Measurements from ENCODE around the gene LRRC73. TPM values are rescaled to one million over a fixed set of nuclear protein-coding genes. Genes with fewer than 3 reads are reported as not detected.

The LRRC73 gene
- total and polyA plus RNA-seq, 2 donors, result 0.24 TPM; not detected in 1

GRCh38 chr6:43493833-43494232, 16.3 kb downstream of the LRRC73 start:
- WGBS, result 89% methylated on average over 7 of the region's 7 CpGs
- H3K4me1 ChIP-seq (ENCODE audit: insufficient read depth), result peaks cover 4% of the 10 kb centered on the region
- no peak for DNase-seq (ENCODE audit: extremely low spot score)
- H3K27ac ChIP-seq (ENCODE audit: low read depth), result no peak overlapping the region
- H3K36me3 ChIP-seq (ENCODE audit: insufficient read depth), result no peaks in the 10 kb centered on the region
- H3K4me3 ChIP-seq (ENCODE audit: low read depth, low read length), result no peak overlapping the region

- Histone ChIP-seq H3K4me1 (ENCODE audit: insufficient read depth) (peaks cover 4% of the 10 kb centered on the region), H3K4me3 (ENCODE audit: low read depth, low read length) (no peak overlapping the region), H3K27ac (ENCODE audit: low read depth) (no peak overlapping the region), H3K36me3 (ENCODE audit: insufficient read depth) (no peaks in the 10 kb centered on the region)
- WGBS, result 89% methylated on average over 2 of the region's 2 CpGs
- no peak for DNase-seq (ENCODE audit: extremely low spot score)
Measured at GRCh38 chr6:43493230-43493629, 16.9 kb downstream of the LRRC73 start.

DNA sequence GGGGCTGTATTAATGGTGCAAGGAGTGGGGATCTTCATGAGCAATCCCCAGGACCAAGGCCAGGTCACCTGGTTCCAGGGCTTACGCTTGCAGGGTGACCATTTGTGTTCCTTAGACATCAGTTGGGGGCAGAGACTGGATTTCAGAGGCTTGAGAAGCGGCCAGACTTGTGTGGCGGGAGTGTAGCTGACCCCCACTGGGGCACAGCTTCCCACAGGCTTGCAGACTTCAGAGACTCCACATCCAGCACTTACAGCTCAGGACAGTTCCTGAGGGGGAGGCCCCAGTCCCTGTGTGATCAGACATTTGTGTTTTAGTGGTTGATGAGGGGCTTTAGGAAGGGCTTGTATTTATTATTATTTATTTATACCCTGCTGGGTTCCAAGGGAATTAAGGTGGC, 17.5 kb downstream of the LRRC73 start:
- H3K27ac ChIP-seq (ENCODE audit: low read depth), result no peak overlapping the region
- no peak for DNase-seq (ENCODE audit: extremely low spot score)

GRCh38 chr6:43491750-43492661, 18.1 kb downstream of the LRRC73 start:
- no peak overlapping the region for H3K4me3 ChIP-seq (ENCODE audit: low read depth, low read length)
- H3K36me3 ChIP-seq (ENCODE audit: insufficient read depth), result no peaks in the 10 kb centered on the region
- 23% methylated on average over 10 of the region's 10 CpGs for WGBS
- no peak overlapping the region for H3K27ac ChIP-seq (ENCODE audit: low read depth)
- H3K4me1 ChIP-seq (ENCODE audit: insufficient read depth), result peaks cover 4% of the 10 kb centered on the region
- DNase-seq (ENCODE audit: extremely low spot score), result no peak

More for the DNA sequence above, 17.5 kb downstream of the LRRC73 start:
- WGBS, result 39% methylated on average over 3 of the region's 3 CpGs
- Histone ChIP-seq H3K36me3 (ENCODE audit: insufficient read depth) (no peaks in the 10 kb centered on the region), H3K4me1 (ENCODE audit: insufficient read depth) (peaks cover 4% of the 10 kb centered on the region), H3K4me3 (ENCODE audit: low read depth, low read length) (no peak overlapping the region)

- H3K4me3 ChIP-seq (ENCODE audit: low read depth, low read length), result no peak overlapping the region
- no peak for DNase-seq (ENCODE audit: extremely low spot score)
- WGBS, result 72% methylated on average over 6 of the region's 6 CpGs
- no peak overlapping the region for H3K27ac ChIP-seq (ENCODE audit: low read depth)
- peaks cover 4% of the 10 kb centered on the region for H3K4me1 ChIP-seq (ENCODE audit: insufficient read depth)
- no peaks in the 10 kb centered on the region for H3K36me3 ChIP-seq (ENCODE audit: insufficient read depth)
Measured at GRCh38 chr6:43490523-43490939, 19.6 kb downstream of the LRRC73 start.

GRCh38 chr6:43489277-43490072, 20.7 kb downstream of the LRRC73 start:
- Histone ChIP-seq H3K36me3 (ENCODE audit: insufficient read depth) (no peaks in the 10 kb centered on the region), H3K4me3 (ENCODE audit: low read depth, low read length) (no peak overlapping the region), H3K4me1 (ENCODE audit: insufficient read depth) (peaks cover 4% of the 10 kb centered on the region), H3K27ac (ENCODE audit: low read depth) (no peak overlapping the region)
- 74% methylated on average over 12 of the region's 12 CpGs for WGBS
- no peak for DNase-seq (ENCODE audit: extremely low spot score)

DNA sequence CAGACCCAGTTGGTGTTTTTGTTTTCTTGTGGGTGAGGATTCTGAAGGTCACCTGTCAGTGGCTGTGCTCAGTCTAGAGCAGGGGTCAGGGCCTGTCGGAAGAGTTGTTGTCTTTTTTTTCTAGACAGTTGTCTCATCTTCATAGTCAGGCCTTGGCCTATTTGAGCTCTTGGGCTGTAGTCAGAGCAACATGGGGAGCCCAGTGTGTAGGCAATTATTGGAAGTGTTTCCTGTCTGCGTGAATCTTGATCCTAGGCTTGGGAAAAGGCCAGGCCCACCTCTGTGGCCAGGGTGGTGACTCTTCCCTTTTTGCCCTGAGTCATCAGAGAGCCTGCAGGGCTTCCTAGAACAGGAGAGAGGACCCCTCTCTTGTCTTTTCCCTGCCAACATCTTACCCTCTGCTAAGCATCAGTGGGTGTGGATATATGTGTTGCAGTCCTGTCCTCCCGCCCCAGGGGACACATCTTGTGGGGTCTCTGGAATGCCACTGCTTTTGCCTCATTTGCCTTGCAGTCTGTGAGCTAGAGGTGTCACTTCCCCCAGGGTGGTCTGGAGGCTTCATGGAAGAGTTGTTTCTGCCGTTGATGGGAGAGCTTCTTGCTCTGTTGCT, 21.4 kb downstream of the LRRC73 start:
- Histone ChIP-seq H3K4me3 (ENCODE audit: low read depth, low read length) (no peak overlapping the region), H3K4me1 (ENCODE audit: insufficient read depth) (peaks cover 4% of the 10 kb centered on the region), H3K36me3 (ENCODE audit: insufficient read depth) (no peaks in the 10 kb centered on the region), H3K27ac (ENCODE audit: low read depth) (no peak overlapping the region)
- WGBS, result 62% methylated on average over 4 of the region's 4 CpGs
- no peak for DNase-seq (ENCODE audit: extremely low spot score)

DNA sequence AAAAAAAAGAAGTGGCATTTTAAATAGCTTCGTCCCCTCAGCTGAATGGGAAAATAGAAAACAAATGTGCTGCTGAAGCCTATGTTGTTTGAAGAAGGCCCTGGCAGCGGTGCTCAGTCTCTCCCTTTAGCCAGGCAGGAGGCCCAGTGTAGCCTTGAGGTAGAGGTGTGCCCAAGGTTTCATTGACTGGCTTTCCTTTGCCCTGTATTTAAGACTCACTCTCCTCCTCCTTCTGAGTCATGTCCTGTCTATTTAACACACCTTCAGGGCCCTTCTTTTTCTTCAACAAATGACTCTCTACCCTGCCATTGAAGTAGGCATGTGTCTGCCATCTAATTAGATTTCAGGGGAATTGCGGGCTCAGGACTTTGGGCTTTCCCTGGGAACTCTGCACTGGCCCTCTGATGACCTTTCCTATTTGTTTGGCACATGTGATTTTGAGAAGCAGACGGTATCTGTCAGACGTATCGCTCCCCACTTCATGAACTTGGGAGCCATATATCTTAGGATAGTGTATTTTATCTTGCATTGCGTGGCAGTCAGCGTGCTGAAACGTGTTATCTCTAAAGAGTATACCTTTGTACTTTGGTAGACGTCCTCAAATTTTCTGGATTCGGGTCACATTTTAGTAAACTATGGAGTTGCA, 28.4 kb downstream of the LRRC73 start:
- 68% methylated on average over 11 of the region's 11 CpGs for WGBS
- no peak overlapping the region for H3K4me3 ChIP-seq (ENCODE audit: low read depth, low read length)
- no peaks in the 10 kb centered on the region for H3K4me1 ChIP-seq (ENCODE audit: insufficient read depth)
- H3K36me3 ChIP-seq (ENCODE audit: insufficient read depth), result no peaks in the 10 kb centered on the region
- H3K27ac ChIP-seq (ENCODE audit: low read depth), result no peak overlapping the region
- DNase-seq (ENCODE audit: extremely low spot score), result no peak

DNA sequence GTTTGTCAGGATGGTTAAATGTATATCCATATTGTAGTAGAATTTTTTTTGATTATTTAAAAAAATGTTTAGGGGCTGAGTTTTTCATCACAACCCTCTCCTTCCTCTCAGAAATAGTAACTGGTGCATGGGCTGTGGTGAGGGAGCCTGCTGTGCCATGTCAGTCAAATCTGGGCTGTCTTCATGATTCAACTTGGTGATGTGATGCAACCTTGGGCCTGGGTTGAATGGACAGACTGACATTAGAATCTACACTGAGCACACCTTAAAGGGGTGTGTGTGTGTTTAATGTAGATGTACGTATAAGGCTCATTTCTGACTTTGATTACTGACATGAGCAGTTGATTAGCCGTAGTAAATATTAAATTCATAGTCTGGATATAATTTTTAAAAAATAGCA, 29.1 kb downstream of the LRRC73 start:
- no peak for DNase-seq (ENCODE audit: extremely low spot score)
- WGBS, result 85% methylated on average over 2 of the region's 2 CpGs

DNA sequence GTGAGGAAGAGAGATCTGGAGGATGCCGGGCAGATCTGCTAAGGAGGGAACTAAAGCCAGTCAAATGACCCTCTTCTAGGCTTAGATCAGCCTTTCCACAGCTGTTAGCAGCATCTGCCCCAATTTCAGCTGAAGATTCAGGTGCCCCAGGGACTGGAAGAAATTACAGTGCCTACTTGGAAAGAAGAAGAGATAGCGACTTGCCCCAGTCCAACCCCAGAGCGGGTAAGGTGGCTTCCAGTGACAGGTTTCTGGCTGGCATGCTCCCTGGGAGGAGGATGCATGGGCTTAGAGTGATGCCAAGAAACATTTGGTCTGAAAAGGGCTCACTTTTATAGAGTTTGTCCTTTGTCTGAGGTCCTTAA, 32.2 kb downstream of the LRRC73 start:
- no peaks in the 10 kb centered on the region for H3K36me3 ChIP-seq (ENCODE audit: insufficient read depth)
- WGBS, result 20% methylated on average over 3 of the region's 3 CpGs
- no peak for DNase-seq (ENCODE audit: extremely low spot score)

More for the DNA sequence above, 29.1 kb downstream of the LRRC73 start:
- H3K4me3 ChIP-seq (ENCODE audit: low read depth, low read length), result no peak overlapping the region
- no peak overlapping the region for H3K27ac ChIP-seq (ENCODE audit: low read depth)
- no peaks in the 10 kb centered on the region for H3K4me1 ChIP-seq (ENCODE audit: insufficient read depth)
- no peaks in the 10 kb centered on the region for H3K36me3 ChIP-seq (ENCODE audit: insufficient read depth)

GRCh38 chr6:43477235-43478007, 32.7 kb downstream of the LRRC73 start, which contains the start of gene TJAP1:
TJAP1 (plus strand) TSS chr6:43477570; CDS start chr6:43499002, 21,432 bp downstream.
- DNase-seq (ENCODE audit: extremely low spot score), result peak; percentile 75

More for the DNA sequence above, 32.2 kb downstream of the LRRC73 start:
- H3K4me3 ChIP-seq (ENCODE audit: low read depth, low read length), result peak overlapping the region; percentile 93
- no peaks in the 10 kb centered on the region for H3K4me1 ChIP-seq (ENCODE audit: insufficient read depth)
- peak overlapping the region; percentile 61 for H3K27ac ChIP-seq (ENCODE audit: low read depth)

DNA sequence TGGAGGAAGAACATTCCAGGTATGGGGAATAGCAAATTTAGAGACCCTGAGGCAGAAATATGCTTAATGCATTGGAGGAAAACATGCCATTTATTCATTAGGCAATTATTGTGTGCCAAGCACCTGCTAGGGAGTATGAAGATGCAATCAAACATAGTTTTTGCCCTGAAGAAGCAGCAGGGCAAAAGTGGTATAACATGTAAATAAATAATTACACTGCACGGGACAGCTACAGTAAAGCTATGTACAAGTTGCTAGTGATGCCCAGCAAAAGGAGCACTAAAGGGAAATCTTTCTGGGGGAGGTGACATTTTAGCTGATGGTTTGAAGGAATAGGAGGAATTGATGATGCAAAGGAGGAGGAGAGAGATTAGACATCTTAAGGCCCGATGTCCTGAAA, 33.4 kb downstream of the LRRC73 start:
- Histone ChIP-seq H3K4me1 (ENCODE audit: insufficient read depth) (no peaks in the 10 kb centered on the region), H3K27ac (ENCODE audit: low read depth) (no peak overlapping the region), H3K4me3 (ENCODE audit: low read depth, low read length) (peak overlapping the region; percentile 93), H3K36me3 (ENCODE audit: insufficient read depth) (no peaks in the 10 kb centered on the region)
- DNase-seq (ENCODE audit: extremely low spot score), result no peak
- 27% methylated on average over 2 of the region's 2 CpGs for WGBS

More at GRCh38 chr6:43477235-43478007, 32.7 kb downstream of the LRRC73 start, which contains the start of gene TJAP1:
- peak within 1 kb of the TSS; percentile 61 for H3K27ac ChIP-seq (ENCODE audit: low read depth)
- 1% methylated on average over 34 of the region's 34 CpGs for WGBS
- no peaks in the 10 kb centered on the region for H3K36me3 ChIP-seq (ENCODE audit: insufficient read depth)
- peak within 1 kb of the TSS; percentile 93 for H3K4me3 ChIP-seq (ENCODE audit: low read depth, low read length)
- H3K4me1 ChIP-seq (ENCODE audit: insufficient read depth), result no peaks in the 10 kb centered on the region

Measured in urinary bladder (tissue), 4 donors.